Stimulated activated CD4-positive, alpha-beta T cell treated with anti-CD3 and anti-CD28 coated beads, Interleukin-1b, Interleukin-23, amount 100 ng/mL, for 1 hour (primary cell): Measurements from ENCODE around the gene PRR23E.

Source experiments
- DNase-seq, 2 donors: peaks; one replicate each; pipeline ENCODE4 v3.0.0-alpha.2; 2020; ENCODE audit warnings: low read depth in 2 of 2

Gene PRR23E

GRCh38 chr3:127192576-127193232 is at the start of gene PRR23E:
Gene PRR23E (plus strand): TSS chr3:127193131. CDS start chr3:127196686, 3,555 bp downstream.
- DNase-seq: no peak

GRCh38 chr3:127143172-127143571 is 49.8 kb upstream of the PRR23E start:
- no peak for DNase-seq

- no peak for DNase-seq
Measured at GRCh38 chr3:127144631-127145030, 48.3 kb upstream of the PRR23E start.

- DNase-seq: no peak
Measured at GRCh38 chr3:127145266-127145665, 47.7 kb upstream of the PRR23E start.

GRCh38 chr3:127147291-127147885 is 45.5 kb upstream of the PRR23E start:
- no peak for DNase-seq

- no peak for DNase-seq
Measured at GRCh38 chr3:127149621-127150310, 43.2 kb upstream of the PRR23E start.

GRCh38 chr3:127150513-127151250 is 42.2 kb upstream of the PRR23E start:
- no peak for DNase-seq

GRCh38 chr3:127151251-127151564 is 41.7 kb upstream of the PRR23E start:
- DNase-seq: no peak

- no peak for DNase-seq
Measured at GRCh38 chr3:127151992-127152650, 40.8 kb upstream of the PRR23E start.

GRCh38 chr3:127152684-127153505 is 40.0 kb upstream of the PRR23E start:
- no peak for DNase-seq

GRCh38 chr3:127153506-127153815 is 39.5 kb upstream of the PRR23E start:
- DNase-seq: no peak

- DNase-seq: no peak
Measured at GRCh38 chr3:127156338-127157050, 36.4 kb upstream of the PRR23E start.

- no peak for DNase-seq
Measured at GRCh38 chr3:127157171-127157828, 35.6 kb upstream of the PRR23E start.

- no peak for DNase-seq
Measured at GRCh38 chr3:127158614-127159229, 34.2 kb upstream of the PRR23E start.

- no peak for DNase-seq
Measured at GRCh38 chr3:127159543-127159942, 33.4 kb upstream of the PRR23E start.

- DNase-seq: no peak
Measured at GRCh38 chr3:127161236-127161635, 31.7 kb upstream of the PRR23E start.

GRCh38 chr3:127161973-127162579 is 30.9 kb upstream of the PRR23E start:
- DNase-seq: no peak

- DNase-seq: no peak
Measured at GRCh38 chr3:127162947-127163645, 29.8 kb upstream of the PRR23E start.

GRCh38 chr3:127164615-127165014 is 28.3 kb upstream of the PRR23E start:
- DNase-seq: no peak
